Measurements from ENCODE around the gene SBK2.

DNA sequence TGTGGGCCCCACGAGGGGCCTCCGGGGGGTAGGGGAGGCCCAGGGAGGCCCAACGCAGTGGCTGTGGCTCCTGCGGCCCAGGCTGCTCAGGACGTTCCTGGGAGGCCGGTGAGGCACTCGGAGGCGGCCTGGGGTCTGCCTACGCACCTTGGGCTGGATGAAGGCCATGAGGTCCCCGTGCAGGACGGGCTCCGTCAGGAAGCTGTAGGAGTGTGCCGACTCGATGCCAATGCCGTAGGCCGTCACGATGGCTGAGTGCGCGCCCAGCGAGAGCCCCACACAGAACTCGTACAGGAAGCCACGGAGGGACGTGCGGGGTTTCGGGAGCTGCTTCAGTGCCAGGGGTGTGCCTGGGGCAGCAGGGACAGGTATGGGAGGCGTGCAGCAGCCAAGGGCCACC is 5.9 kb downstream of the SBK2 start:
- TF ChIP-seq, protein P1, sequence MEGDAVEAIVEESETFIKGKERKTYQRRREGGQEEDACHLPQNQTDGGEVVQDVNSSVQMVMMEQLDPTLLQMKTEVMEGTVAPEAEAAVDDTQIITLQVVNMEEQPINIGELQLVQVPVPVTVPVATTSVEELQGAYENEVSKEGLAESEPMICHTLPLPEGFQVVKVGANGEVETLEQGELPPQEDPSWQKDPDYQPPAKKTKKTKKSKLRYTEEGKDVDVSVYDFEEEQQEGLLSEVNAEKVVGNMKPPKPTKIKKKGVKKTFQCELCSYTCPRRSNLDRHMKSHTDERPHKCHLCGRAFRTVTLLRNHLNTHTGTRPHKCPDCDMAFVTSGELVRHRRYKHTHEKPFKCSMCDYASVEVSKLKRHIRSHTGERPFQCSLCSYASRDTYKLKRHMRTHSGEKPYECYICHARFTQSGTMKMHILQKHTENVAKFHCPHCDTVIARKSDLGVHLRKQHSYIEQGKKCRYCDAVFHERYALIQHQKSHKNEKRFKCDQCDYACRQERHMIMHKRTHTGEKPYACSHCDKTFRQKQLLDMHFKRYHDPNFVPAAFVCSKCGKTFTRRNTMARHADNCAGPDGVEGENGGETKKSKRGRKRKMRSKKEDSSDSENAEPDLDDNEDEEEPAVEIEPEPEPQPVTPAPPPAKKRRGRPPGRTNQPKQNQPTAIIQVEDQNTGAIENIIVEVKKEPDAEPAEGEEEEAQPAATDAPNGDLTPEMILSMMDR (IDR thresholded peaks at IDR 0.05; ENCODE audit: insufficient read depth, low read length, poor library complexity, severe bottlenecking): no peak
- no peak for TF ChIP-seq EZH2phosphoT487 (conservative IDR thresholded peaks at IDR 0.05; ENCODE audit: low read length)
